Activated CD4-positive, alpha-beta T cell treated with anti-CD3 and anti-CD28 coated beads, Interleukin-10, Interleukin-2, amounts not matched to agents 100 ng/mL and 50 ng/mL, durations not matched to agents 16 hours and 8 hours (primary cell): Measurements from ENCODE around the gene FGD6.
"Not testable (repeated sequence)": the region's sequence is repeated elsewhere in the genome, so short reads cannot be mapped to it uniquely, and the experiment has no call there.

Experiments used
- DNase-seq: peaks from one replicate; pipeline ENCODE4 v3.0.0-alpha.2; 2020

The FGD6 gene

GRCh38 chr12:95173392-95174251 lies 43.6 kb downstream of the FGD6 start:
- DNase-seq: no peak

- no peak for DNase-seq
Observed at GRCh38 chr12:95169368-95169767, 47.9 kb downstream of the FGD6 start.

- no peak for DNase-seq
Observed at GRCh38 chr12:95168746-95169145, 48.5 kb downstream of the FGD6 start.

- DNase-seq: no peak
Observed at GRCh38 chr12:95164656-95165055, 52.6 kb downstream of the FGD6 start.

GRCh38 chr12:95158919-95159318 lies 58.3 kb downstream of the FGD6 start:
- DNase-seq: no peak

GRCh38 chr12:95151821-95152220 lies 65.4 kb downstream of the FGD6 start:
- no peak for DNase-seq

- DNase-seq: no peak
Observed at GRCh38 chr12:95151406-95151805, 65.9 kb downstream of the FGD6 start.

- no peak for DNase-seq
Observed at GRCh38 chr12:95150501-95150900, 66.8 kb downstream of the FGD6 start.

- DNase-seq: no peak
Observed at GRCh38 chr12:95147866-95148265, 69.4 kb downstream of the FGD6 start.

GRCh38 chr12:95146769-95147168 lies 70.5 kb downstream of the FGD6 start:
- DNase-seq: no peak

- DNase-seq: no peak
Observed at GRCh38 chr12:95143621-95144205, 73.6 kb downstream of the FGD6 start.

- DNase-seq: no peak
Observed at GRCh38 chr12:95142431-95143151, 74.7 kb downstream of the FGD6 start.

- DNase-seq: no peak
Observed at GRCh38 chr12:95141310-95141709, 76.0 kb downstream of the FGD6 start.

- DNase-seq: not testable (repeated sequence)
Observed at GRCh38 chr12:95138031-95138430, 79.2 kb downstream of the FGD6 start.

GRCh38 chr12:95136598-95136997 lies 80.7 kb downstream of the FGD6 start:
- no peak for DNase-seq

- no peak for DNase-seq
Observed at GRCh38 chr12:95134085-95134484, 83.2 kb downstream of the FGD6 start.

GRCh38 chr12:95131589-95132340 lies 85.5 kb downstream of the FGD6 start:
- DNase-seq: no peak

- no peak for DNase-seq
Observed at GRCh38 chr12:95130096-95130495, 87.2 kb downstream of the FGD6 start.

GRCh38 chr12:95129115-95129514 lies 88.2 kb downstream of the FGD6 start:
- no peak for DNase-seq

- DNase-seq: no peak
Observed at GRCh38 chr12:95126736-95127135, 90.5 kb downstream of the FGD6 start.

- DNase-seq: no peak
Observed at GRCh38 chr12:95126076-95126475, 91.2 kb downstream of the FGD6 start.

GRCh38 chr12:95124106-95124505 lies 93.2 kb downstream of the FGD6 start:
- no peak for DNase-seq

GRCh38 chr12:95118788-95119179 lies 98.5 kb downstream of the FGD6 start:
- DNase-seq: no peak
